OCI-LY1 (cell line): Measurements from ENCODE around the gene PIK3IP1.

Experiments
- H2AFZ ChIP-seq: fragments of 200-600 bp; sonication (generic), shearing (Covaris generic); 2 replicates; pipeline ENCODE4 v1.6.0; 2014; ENCODE audit warnings: antibody characterized with exemption, mild to moderate bottlenecking, low read length
- H3F3A ChIP-seq: fragments of 200-600 bp; sonication (generic), shearing (Covaris generic); 2 replicates; pipeline ENCODE4 v1.6.0; 2014; ENCODE audit warnings: mild to moderate bottlenecking, antibody characterized with exemption, low read length, moderate library complexity; ENCODE audit not compliant: insufficient read depth
- H3K27ac ChIP-seq: fragments of 200-600 bp; sonication (generic); 2 replicates; pipeline ENCODE4 v1.5.1; 2014; ENCODE audit warnings: low read length, mixed run types, mild to moderate bottlenecking, low read depth; ENCODE audit not compliant: poor library complexity, severe bottlenecking
- H3K27me3 ChIP-seq: fragments of 200-600 bp; sonication (generic); 2 replicates; pipeline ENCODE4 v1.6.0; 2014; ENCODE audit warnings: antibody characterized with exemption, mild to moderate bottlenecking, low read length, moderate library complexity; ENCODE audit not compliant: insufficient read depth
- H3K36me3 ChIP-seq: fragments of 200-600 bp; sonication (generic); 2 replicates; pipeline ENCODE4 v1.6.1; 2014; ENCODE audit warnings: mild to moderate bottlenecking, antibody characterized with exemption, low read length, moderate library complexity, mixed read lengths; ENCODE audit not compliant: insufficient read depth
- H3K4me1 ChIP-seq: fragments of 200-600 bp; sonication (generic); 2 replicates; pipeline ENCODE4 v1.5.1; 2014; ENCODE audit warnings: mild to moderate bottlenecking, low read length, moderate library complexity; ENCODE audit not compliant: insufficient read depth, severe bottlenecking
- H3K4me2 ChIP-seq: fragments of 200-600 bp; sonication (generic), shearing (Covaris generic); 2 replicates; pipeline ENCODE4 v1.6.1; 2014; ENCODE audit warnings: low read length
- H3K4me3 ChIP-seq: fragments of 200-600 bp; sonication (generic); 2 replicates; pipeline ENCODE4 v1.5.1; 2014; ENCODE audit warnings: low read length, low read depth, mild to moderate bottlenecking, mixed read lengths; ENCODE audit not compliant: poor library complexity, severe bottlenecking
- H3K79me2 ChIP-seq: fragments of 200-600 bp; shearing (Covaris generic); 2 replicates; pipeline ENCODE4 v1.6.1; 2016; ENCODE audit warnings: mixed run types, low read length, mixed read lengths; ENCODE audit not compliant: insufficient read depth
- H3K9ac ChIP-seq: fragments of 200-600 bp; sonication (generic), shearing (Covaris generic); 2 replicates; pipeline ENCODE4 v1.6.1; 2014; ENCODE audit warnings: mild to moderate bottlenecking, low read length, mixed read lengths
- H3K9me2 ChIP-seq: fragments of 200-600 bp; sonication (generic), shearing (Covaris generic); 2 replicates; pipeline ENCODE4 v1.6.1; 2014; ENCODE audit warnings: low read depth, mild to moderate bottlenecking, low read length, mixed read lengths
- H3K9me3 ChIP-seq: fragments of 200-600 bp; shearing (Covaris generic); 2 replicates; pipeline ENCODE4 v1.6.1; 2014; ENCODE audit warnings: low read length, mixed read lengths
- H4K20me1 ChIP-seq: fragments of 200-600 bp; sonication (generic), shearing (Covaris generic); 2 replicates; pipeline ENCODE4 v1.6.0; 2016; ENCODE audit warnings: mild to moderate bottlenecking, low read length; ENCODE audit not compliant: insufficient read depth
- CTCF ChIP-seq: fragments of 200-600 bp; sonication (generic), shearing (Covaris generic); IDR thresholded peaks from 2 replicates; pipeline ENCODE4 v1.5.1; 2017; ENCODE audit warnings: mild to moderate bottlenecking, antibody characterized with exemption, low read length, moderate library complexity, mixed read lengths
- EZH2 ChIP-seq: fragments of 200-600 bp; sonication (generic), shearing (Covaris generic); IDR thresholded peaks from 2 replicates; pipeline ENCODE4 v1.8.0; 2017; ENCODE audit warnings: borderline replicate concordance, mixed run types, mild to moderate bottlenecking, antibody characterized with exemption, low read length, moderate library complexity, mixed read lengths

PIK3IP1 gene

GRCh38 chr22:31334329-31334728, 42.0 kb upstream of the PIK3IP1 start:
- no peak for TF ChIP-seq EZH2
- H3K79me2 ChIP-seq, result no peaks in the 10 kb centered on the region; the same call in 1 of the 2 replicates
- H3K36me3 ChIP-seq, result peaks cover 94% of the 10 kb centered on the region

DNA sequence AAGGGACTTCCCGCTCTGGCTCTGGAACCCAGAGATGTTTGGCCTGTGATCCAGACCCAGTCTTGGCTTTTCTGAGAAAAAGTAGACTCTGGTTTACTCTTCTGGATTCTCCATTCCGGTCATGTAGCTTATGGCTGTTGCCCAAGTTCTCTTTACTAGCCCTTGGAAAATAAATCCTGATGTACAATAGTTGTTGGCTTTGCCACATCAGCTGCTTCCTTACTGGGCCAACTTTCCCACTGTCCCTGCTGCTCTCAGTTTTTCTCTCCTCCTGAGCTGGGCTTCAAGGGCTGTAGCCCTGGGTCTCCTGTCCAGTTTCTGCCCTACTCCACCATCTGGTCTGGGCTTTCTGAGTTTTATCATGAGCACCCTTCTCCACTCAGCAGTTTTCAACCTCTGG, 41.4 kb upstream of the PIK3IP1 start:
- H3K9me3 ChIP-seq, result no peaks in the 10 kb centered on the region

More at GRCh38 chr22:31334329-31334728, 42.0 kb upstream of the PIK3IP1 start:
- Histone ChIP-seq H4K20me1 (no peaks in the 10 kb centered on the region), H3K4me3 (no peak overlapping the region), H3K27me3 (no peaks in the 10 kb centered on the region), H3K9me2 (no peaks in the 10 kb centered on the region), H3K27ac (no peak overlapping the region), H3K9ac (no peak overlapping the region), H3K4me1 (no peaks in the 10 kb centered on the region), H3F3A (no peaks in the 10 kb centered on the region), H3K9me3 (no peaks in the 10 kb centered on the region), H2AFZ (no peak overlapping the region), H3K4me2 (no peak overlapping the region)

GRCh38 chr22:31332886-31333285, 40.6 kb upstream of the PIK3IP1 start:
- no peaks in the 10 kb centered on the region for H3K9me3 ChIP-seq
- H3K36me3 ChIP-seq, result peaks cover 94% of the 10 kb centered on the region
- H3K4me1 ChIP-seq, result no peaks in the 10 kb centered on the region
- H3K27ac ChIP-seq, result no peak overlapping the region
- H3K9ac ChIP-seq, result no peak overlapping the region
- no peaks in the 10 kb centered on the region; the same call in 1 of the 2 replicates for H3K79me2 ChIP-seq
- no peak overlapping the region for H2AFZ ChIP-seq
- TF ChIP-seq EZH2, result no peak
- no peak for TF ChIP-seq CTCF
- no peak overlapping the region for H3K4me3 ChIP-seq
- H3K27me3 ChIP-seq, result no peaks in the 10 kb centered on the region
- H3F3A ChIP-seq, result no peaks in the 10 kb centered on the region
- no peaks in the 10 kb centered on the region for H3K9me2 ChIP-seq
- H3K4me2 ChIP-seq, result no peak overlapping the region
- no peaks in the 10 kb centered on the region for H4K20me1 ChIP-seq

More for the DNA sequence above, 41.4 kb upstream of the PIK3IP1 start:
- no peak overlapping the region for H3K4me3 ChIP-seq
- H3K79me2 ChIP-seq, result no peaks in the 10 kb centered on the region; the same call in 1 of the 2 replicates
- H3K27ac ChIP-seq, result no peak overlapping the region
- TF ChIP-seq CTCF (no peak), EZH2 (no peak)
- no peak overlapping the region for H3K4me2 ChIP-seq
- H2AFZ ChIP-seq, result no peak overlapping the region
- no peaks in the 10 kb centered on the region for H4K20me1 ChIP-seq
- no peaks in the 10 kb centered on the region for H3K4me1 ChIP-seq
- no peak overlapping the region for H3K9ac ChIP-seq
- H3K27me3 ChIP-seq, result no peaks in the 10 kb centered on the region
- no peaks in the 10 kb centered on the region for H3K9me2 ChIP-seq
- H3F3A ChIP-seq, result no peaks in the 10 kb centered on the region
- H3K36me3 ChIP-seq, result peaks cover 94% of the 10 kb centered on the region

DNA sequence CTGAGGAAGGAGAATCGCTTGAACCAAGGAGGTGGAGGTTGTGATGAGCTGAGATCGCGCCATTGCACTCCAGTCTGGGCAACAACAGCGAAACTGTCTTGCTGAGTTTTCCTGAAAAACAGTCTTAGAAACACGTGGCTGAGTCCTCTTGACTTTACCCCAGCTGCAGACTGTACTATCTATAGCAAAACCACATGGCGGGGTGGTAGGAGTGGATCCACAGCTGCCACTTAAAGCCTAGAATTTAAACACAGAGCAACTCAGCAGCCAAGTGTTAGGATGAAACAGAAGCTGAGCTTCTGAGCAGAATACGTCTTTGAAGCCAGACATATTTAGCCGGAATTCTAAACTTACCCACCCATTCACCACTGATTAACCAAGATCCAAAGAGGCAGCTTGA, 39.7 kb upstream of the PIK3IP1 start:
- Histone ChIP-seq H3K9me3 (no peaks in the 10 kb centered on the region), H3K36me3 (peaks cover 94% of the 10 kb centered on the region)

More for the DNA sequence above, 39.7 kb upstream of the PIK3IP1 start:
- TF ChIP-seq CTCF (no peak), EZH2 (no peak)
- Histone ChIP-seq H3K27me3 (no peaks in the 10 kb centered on the region), H4K20me1 (no peaks in the 10 kb centered on the region), H3K9me2 (no peaks in the 10 kb centered on the region), H3K79me2 (no peaks in the 10 kb centered on the region), H3K4me3 (no peak overlapping the region), H3F3A (no peaks in the 10 kb centered on the region), H3K4me2 (no peak overlapping the region), H3K4me1 (no peaks in the 10 kb centered on the region), H3K9ac (no peak overlapping the region), H2AFZ (no peak overlapping the region), H3K27ac (no peak overlapping the region)
